Liver (tissue), 9 donors: ENCODE results near the gene BHLHE23. TPM values are rescaled to one million over a fixed set of nuclear protein-coding genes. Genes with fewer than 3 reads are reported as not detected.

Experiments used
- DNase-seq: peaks from one replicate; pipeline ENCODE4 v3.0.0-alpha.2; 2017; ENCODE audit warnings: low spot score
- H3K27ac ChIP-seq, 2 donors: one replicate each; pipeline ENCODE4 v1.7.0; 2013; ENCODE audit warnings: inconsistent platforms in 2 of 2, low read length in 2 of 2, control low read depth in 1 of 2, low read depth in 1 of 2, mild to moderate bottlenecking in 1 of 2
- H3K27me3 ChIP-seq, 4 donors: one replicate each; pipeline versions ENCODE4 v1.6.1 to v1.7.0; 2013; ENCODE audit warnings: low read length in 3 of 4, inconsistent platforms in 1 of 4, mild to moderate bottlenecking in 1 of 4, moderate library complexity in 1 of 4; ENCODE audit not compliant: control insufficient read depth in 4 of 4, insufficient read depth in 4 of 4
- H3K36me3 ChIP-seq, 4 donors: one replicate each; pipeline versions ENCODE4 v1.6.1 to v1.7.0; 2013; ENCODE audit warnings: low read length in 3 of 4, mild to moderate bottlenecking in 3 of 4, low read depth in 1 of 4, moderate library complexity in 1 of 4; ENCODE audit not compliant: control insufficient read depth in 4 of 4, insufficient read depth in 3 of 4
- H3K4me1 ChIP-seq, 4 donors: one replicate each; pipeline versions ENCODE4 v1.6.1 to v1.7.0; 2013; ENCODE audit warnings: low read length in 3 of 4, mild to moderate bottlenecking in 3 of 4, moderate library complexity in 1 of 4; ENCODE audit not compliant: control insufficient read depth in 4 of 4, insufficient read depth in 4 of 4
- H3K4me3 ChIP-seq, 3 donors: one replicate each; pipeline versions ENCODE4 v1.6.1 to v1.7.0; 2013; ENCODE audit warnings: low read length in 3 of 3, control low read depth in 1 of 3, low read depth in 1 of 3, mild to moderate bottlenecking in 1 of 3
- H3K9ac ChIP-seq, 2 donors: one replicate each; pipeline ENCODE4 v1.7.0; 2013; ENCODE audit warnings: low read length in 2 of 2, mild to moderate bottlenecking in 2 of 2, moderate library complexity in 2 of 2, control low read depth in 1 of 2, low read depth in 1 of 2
- H3K9me3 ChIP-seq, 4 donors: one replicate each; pipeline versions ENCODE4 v1.6.1 to v1.7.0; 2013; ENCODE audit warnings: low read length in 3 of 4; ENCODE audit not compliant: control insufficient read depth in 4 of 4
- EGR1 ChIP-seq, 2 donors: IDR thresholded peaks; 2 replicates each; pipeline ENCODE4 v1.6.1; 2016 to 2018; ENCODE audit warnings: antibody characterized with exemption in 2 of 2, low read depth in 2 of 2
- FOXA1 ChIP-seq: IDR thresholded peaks from 2 replicates; pipeline ENCODE4 v1.6.1; 2016; ENCODE audit warnings: antibody characterized with exemption
- FOXA2 ChIP-seq: IDR thresholded peaks from 2 replicates; pipeline ENCODE4 v1.6.1; 2016; ENCODE audit warnings: antibody characterized with exemption
- GABPA ChIP-seq, 2 donors: IDR thresholded peaks in 1 of 2; conservative IDR thresholded peaks in 1 of 2; 2 replicates each; pipeline ENCODE4 v1.6.1; 2016; ENCODE audit warnings: antibody characterized with exemption in 2 of 2, mild to moderate bottlenecking in 1 of 2, moderate library complexity in 1 of 2
- HNF4A ChIP-seq, 2 donors: conservative IDR thresholded peaks; 2 replicates each; pipeline ENCODE4 v1.6.1; 2016; ENCODE audit warnings: antibody characterized with exemption in 2 of 2, mild to moderate bottlenecking in 2 of 2
- HNF4G ChIP-seq: IDR thresholded peaks from 2 replicates; pipeline ENCODE4 v1.6.1; 2016; ENCODE audit warnings: antibody characterized with exemption
- JUND ChIP-seq, 2 donors: IDR thresholded peaks; 2 replicates each; pipeline ENCODE4 v1.6.1; 2016; ENCODE audit warnings: antibody characterized with exemption in 2 of 2
- NR2F2 ChIP-seq: IDR thresholded peaks from 2 replicates; pipeline ENCODE4 v1.6.1; 2016; ENCODE audit warnings: antibody characterized with exemption
- RAD21 ChIP-seq, 2 donors: IDR thresholded peaks; 2 replicates each; pipeline ENCODE4 v1.6.1; 2016; ENCODE audit warnings: antibody characterized with exemption in 2 of 2, mild to moderate bottlenecking in 2 of 2
- RXRA ChIP-seq, 2 donors: IDR thresholded peaks; 2 replicates each; pipeline ENCODE4 v1.6.1; 2017 to 2018; ENCODE audit warnings: antibody characterized with exemption in 2 of 2, mild to moderate bottlenecking in 1 of 2
- TAF1 ChIP-seq: conservative IDR thresholded peaks from 2 replicates; pipeline ENCODE4 v1.6.1; 2016; ENCODE audit warnings: antibody characterized with exemption, mild to moderate bottlenecking
- WGBS: extraction: QIAGEN DNeasy Blood & Tissue Kit; methylation state at CpG from one replicate; pipeline ENCODE4 v1.1.7; 2013; 5-methylcytosine and 5-hydroxymethylcytosine counted together
- polyA plus RNA-seq, 2 donors: library from polyadenylated mRNA; stranded (reverse) in 1 of 2; unstranded in 1 of 2; fragments of 200-250 nt in 1 of 2; fragments of >200 nt in 1 of 2; fragmentation: Nextera tagmentation in 1 of 2; extraction: Ambion mirVana in 1 of 2; gene quantifications; one replicate each; pipeline versions ENCODE4 v1.2.1 to v1.2.3, GENCODE V29; 2013 to 2015
- total RNA-seq, 2 donors: library from RNA; depleted of rRNA; stranded (reverse); fragments of >200 nt; gene quantifications; one replicate each; pipeline ENCODE4 v1.2.3, GENCODE V29; 2014
- TF ChIP-seq, protein P1 (sequence below): IDR thresholded peaks from 2 replicates; pipeline ENCODE4 v1.6.1; 2016; ENCODE audit warnings: antibody characterized with exemption
- TF ChIP-seq, protein P2 (sequence below): IDR thresholded peaks from 2 replicates; pipeline ENCODE4 v1.6.1; 2016; ENCODE audit warnings: antibody characterized with exemption, mild to moderate bottlenecking
- TF ChIP-seq, protein P3 (sequence below): IDR thresholded peaks from 2 replicates; pipeline ENCODE4 v1.6.1; 2016; ENCODE audit warnings: antibody characterized with exemption
- TF ChIP-seq, protein P4 (sequence below): IDR thresholded peaks from 2 replicates; pipeline ENCODE4 v1.6.1; 2016; ENCODE audit warnings: antibody characterized with exemption
- TF ChIP-seq, protein P5 (sequence below): fragments of 150-350 bp; IDR thresholded peaks from 2 replicates; pipeline ENCODE4 v1.5.1; 2017; ENCODE audit warnings: improper control_type of control experiment, low read depth, low read length; ENCODE audit not compliant: missing input control
- donor health status: healthy.
- donor health status: healthy.
- donor health status: healthy.
- donor health status: healthy.
- donor health status: healthy.

The BHLHE23 gene
- total and polyA plus RNA-seq, 4 donors: not detected

DNA sequence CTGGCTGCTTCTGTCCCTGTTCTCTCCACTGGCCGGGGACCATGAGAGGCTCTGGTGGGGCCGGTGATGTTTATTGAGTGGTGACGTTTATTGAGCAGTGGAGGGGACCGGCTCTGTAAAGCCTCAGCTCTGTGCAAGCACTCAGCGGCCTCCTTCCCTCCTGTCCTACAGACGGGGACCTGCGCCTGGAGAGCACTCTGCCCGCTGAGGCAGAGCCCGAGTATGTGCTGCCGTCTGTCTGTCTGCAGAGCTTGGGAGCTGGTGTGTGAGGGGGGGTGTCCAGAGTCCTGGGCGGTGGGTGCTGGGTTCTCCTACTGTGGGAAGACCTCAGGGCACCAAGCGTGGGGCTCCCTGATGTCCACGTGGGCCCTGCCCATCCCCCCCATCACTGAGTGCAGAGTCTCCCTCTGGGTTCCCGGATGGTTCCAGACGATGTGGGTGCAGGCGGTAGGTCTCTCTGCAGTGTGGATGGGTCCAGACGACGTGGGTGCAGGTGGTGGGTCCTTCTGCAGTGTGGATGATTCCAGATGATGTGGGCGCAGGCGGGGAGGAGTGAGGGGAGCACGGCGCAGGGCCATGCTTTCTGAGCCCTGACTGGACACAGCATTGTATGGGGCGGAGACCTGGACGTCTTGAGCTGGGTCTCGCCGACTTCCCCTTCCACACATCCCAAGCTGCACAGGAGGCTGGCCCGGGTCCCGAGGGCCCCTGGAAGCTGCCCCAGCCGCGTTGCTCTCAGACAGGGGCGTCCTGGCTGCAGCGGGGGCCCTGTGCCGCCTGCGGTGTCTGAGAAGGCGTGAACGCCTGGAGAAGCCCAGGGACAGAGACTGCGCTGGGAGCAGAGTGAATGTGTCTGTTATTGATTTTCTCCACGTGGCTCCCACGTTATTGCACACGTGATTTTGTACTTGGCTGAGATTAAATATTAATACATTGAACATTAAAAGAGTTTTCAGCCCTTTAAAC is 14.9 kb upstream of the BHLHE23 start:
- TF ChIP-seq, protein P1, sequence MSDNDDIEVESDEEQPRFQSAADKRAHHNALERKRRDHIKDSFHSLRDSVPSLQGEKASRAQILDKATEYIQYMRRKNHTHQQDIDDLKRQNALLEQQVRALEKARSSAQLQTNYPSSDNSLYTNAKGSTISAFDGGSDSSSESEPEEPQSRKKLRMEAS: no peak
- TF ChIP-seq HNF4A (conservative IDR thresholded peaks at IDR 0.05): no peak
- TF ChIP-seq, protein P2, sequence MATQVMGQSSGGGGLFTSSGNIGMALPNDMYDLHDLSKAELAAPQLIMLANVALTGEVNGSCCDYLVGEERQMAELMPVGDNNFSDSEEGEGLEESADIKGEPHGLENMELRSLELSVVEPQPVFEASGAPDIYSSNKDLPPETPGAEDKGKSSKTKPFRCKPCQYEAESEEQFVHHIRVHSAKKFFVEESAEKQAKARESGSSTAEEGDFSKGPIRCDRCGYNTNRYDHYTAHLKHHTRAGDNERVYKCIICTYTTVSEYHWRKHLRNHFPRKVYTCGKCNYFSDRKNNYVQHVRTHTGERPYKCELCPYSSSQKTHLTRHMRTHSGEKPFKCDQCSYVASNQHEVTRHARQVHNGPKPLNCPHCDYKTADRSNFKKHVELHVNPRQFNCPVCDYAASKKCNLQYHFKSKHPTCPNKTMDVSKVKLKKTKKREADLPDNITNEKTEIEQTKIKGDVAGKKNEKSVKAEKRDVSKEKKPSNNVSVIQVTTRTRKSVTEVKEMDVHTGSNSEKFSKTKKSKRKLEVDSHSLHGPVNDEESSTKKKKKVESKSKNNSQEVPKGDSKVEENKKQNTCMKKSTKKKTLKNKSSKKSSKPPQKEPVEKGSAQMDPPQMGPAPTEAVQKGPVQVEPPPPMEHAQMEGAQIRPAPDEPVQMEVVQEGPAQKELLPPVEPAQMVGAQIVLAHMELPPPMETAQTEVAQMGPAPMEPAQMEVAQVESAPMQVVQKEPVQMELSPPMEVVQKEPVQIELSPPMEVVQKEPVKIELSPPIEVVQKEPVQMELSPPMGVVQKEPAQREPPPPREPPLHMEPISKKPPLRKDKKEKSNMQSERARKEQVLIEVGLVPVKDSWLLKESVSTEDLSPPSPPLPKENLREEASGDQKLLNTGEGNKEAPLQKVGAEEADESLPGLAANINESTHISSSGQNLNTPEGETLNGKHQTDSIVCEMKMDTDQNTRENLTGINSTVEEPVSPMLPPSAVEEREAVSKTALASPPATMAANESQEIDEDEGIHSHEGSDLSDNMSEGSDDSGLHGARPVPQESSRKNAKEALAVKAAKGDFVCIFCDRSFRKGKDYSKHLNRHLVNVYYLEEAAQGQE: no peak
- H3K27me3 ChIP-seq: peaks cover 0 to 8% (median 2%) of the 10 kb centered on the region in 4 donors
- H3K36me3 ChIP-seq: no peaks in the 10 kb centered on the region
- no peak overlapping the region for H3K4me3 ChIP-seq
- 71% methylated on average over 40 of the region's 40 CpGs for WGBS
- peaks cover 0 to 7% (median 4%) of the 10 kb centered on the region in 4 donors for H3K4me1 ChIP-seq
- H3K9ac ChIP-seq: no peak overlapping the region
- no peak for DNase-seq
- H3K9me3 ChIP-seq: peaks cover 0 to 4% (median under 1%) of the 10 kb centered on the region in 4 donors
- H3K27ac ChIP-seq: no peak overlapping the region

DNA sequence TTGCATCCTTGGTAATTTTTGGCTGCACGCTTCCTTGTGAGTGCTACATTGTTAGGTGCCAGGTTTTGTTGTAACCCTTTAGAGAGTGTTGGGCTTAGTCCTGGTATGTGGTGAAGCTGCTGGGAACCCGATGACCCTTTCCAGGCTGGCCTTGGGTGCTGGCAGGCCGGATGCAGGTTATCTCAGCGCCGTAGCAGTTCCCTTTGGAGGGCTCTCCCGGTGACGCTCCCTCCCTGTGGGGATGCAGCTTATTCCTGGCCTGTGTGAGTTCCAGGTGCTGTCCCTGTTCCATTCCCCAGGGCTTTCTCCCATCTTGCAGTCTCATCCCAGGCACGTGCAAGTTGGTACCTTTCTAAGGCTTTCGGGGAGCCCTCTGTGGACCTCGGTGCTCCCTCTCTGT is 13.9 kb upstream of the BHLHE23 start:
- no peak overlapping the region for H3K9ac ChIP-seq
- no peak for DNase-seq
- peaks cover under 1 to 8% (median 5%) of the 10 kb centered on the region in 4 donors for H3K27me3 ChIP-seq
- H3K4me1 ChIP-seq: peaks cover 0 to 7% (median 4%) of the 10 kb centered on the region in 4 donors
- H3K4me3 ChIP-seq: no peak overlapping the region
- H3K9me3 ChIP-seq: peaks cover 0 to 4% (median under 1%) of the 10 kb centered on the region in 4 donors
- H3K27ac ChIP-seq: no peak overlapping the region
- H3K36me3 ChIP-seq: no peaks in the 10 kb centered on the region
- 85% methylated on average over 10 of the region's 10 CpGs for WGBS
- TF ChIP-seq, protein P1: no peak
- TF ChIP-seq, protein P3, sequence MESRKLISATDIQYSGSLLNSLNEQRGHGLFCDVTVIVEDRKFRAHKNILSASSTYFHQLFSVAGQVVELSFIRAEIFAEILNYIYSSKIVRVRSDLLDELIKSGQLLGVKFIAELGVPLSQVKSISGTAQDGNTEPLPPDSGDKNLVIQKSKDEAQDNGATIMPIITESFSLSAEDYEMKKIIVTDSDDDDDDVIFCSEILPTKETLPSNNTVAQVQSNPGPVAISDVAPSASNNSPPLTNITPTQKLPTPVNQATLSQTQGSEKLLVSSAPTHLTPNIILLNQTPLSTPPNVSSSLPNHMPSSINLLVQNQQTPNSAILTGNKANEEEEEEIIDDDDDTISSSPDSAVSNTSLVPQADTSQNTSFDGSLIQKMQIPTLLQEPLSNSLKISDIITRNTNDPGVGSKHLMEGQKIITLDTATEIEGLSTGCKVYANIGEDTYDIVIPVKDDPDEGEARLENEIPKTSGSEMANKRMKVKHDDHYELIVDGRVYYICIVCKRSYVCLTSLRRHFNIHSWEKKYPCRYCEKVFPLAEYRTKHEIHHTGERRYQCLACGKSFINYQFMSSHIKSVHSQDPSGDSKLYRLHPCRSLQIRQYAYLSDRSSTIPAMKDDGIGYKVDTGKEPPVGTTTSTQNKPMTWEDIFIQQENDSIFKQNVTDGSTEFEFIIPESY: no peak
- TF ChIP-seq JUND (IDR thresholded peaks at IDR 0.05) (no peak), RXRA (IDR thresholded peaks at IDR 0.05) (no peak), EGR1 (IDR thresholded peaks at IDR 0.05; ENCODE audit: low read depth in 2 of 2) (no peak), HNF4G (no peak), NR2F2 (no peak), FOXA1 (no peak), TAF1 (no peak), RAD21 (IDR thresholded peaks at IDR 0.05) (no peak), FOXA2 (no peak), GABPA (IDR thresholded peaks at IDR 0.05 in 1 of 2, conservative IDR thresholded peaks at IDR 0.05 in 1 of 2) (no peak)
- TF ChIP-seq, protein P4, sequence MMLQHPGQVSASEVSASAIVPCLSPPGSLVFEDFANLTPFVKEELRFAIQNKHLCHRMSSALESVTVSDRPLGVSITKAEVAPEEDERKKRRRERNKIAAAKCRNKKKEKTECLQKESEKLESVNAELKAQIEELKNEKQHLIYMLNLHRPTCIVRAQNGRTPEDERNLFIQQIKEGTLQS: no peak
- TF ChIP-seq, protein P5, sequence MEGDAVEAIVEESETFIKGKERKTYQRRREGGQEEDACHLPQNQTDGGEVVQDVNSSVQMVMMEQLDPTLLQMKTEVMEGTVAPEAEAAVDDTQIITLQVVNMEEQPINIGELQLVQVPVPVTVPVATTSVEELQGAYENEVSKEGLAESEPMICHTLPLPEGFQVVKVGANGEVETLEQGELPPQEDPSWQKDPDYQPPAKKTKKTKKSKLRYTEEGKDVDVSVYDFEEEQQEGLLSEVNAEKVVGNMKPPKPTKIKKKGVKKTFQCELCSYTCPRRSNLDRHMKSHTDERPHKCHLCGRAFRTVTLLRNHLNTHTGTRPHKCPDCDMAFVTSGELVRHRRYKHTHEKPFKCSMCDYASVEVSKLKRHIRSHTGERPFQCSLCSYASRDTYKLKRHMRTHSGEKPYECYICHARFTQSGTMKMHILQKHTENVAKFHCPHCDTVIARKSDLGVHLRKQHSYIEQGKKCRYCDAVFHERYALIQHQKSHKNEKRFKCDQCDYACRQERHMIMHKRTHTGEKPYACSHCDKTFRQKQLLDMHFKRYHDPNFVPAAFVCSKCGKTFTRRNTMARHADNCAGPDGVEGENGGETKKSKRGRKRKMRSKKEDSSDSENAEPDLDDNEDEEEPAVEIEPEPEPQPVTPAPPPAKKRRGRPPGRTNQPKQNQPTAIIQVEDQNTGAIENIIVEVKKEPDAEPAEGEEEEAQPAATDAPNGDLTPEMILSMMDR: no peak
- TF ChIP-seq, protein P2: no peak
